Colonic mucosa (tissue), 4 donors: ENCODE results near the gene IL20RA. TPM values are rescaled to one million over a fixed set of nuclear protein-coding genes. Genes with fewer than 3 reads are reported as not detected.
"Not testable (repeated sequence)": the region's sequence is repeated elsewhere in the genome, so short reads cannot be mapped to it uniquely, and the experiment has no call there.

Source experiments
- DNase-seq: peaks from one replicate; pipeline ENCODE4 v3.0.0-alpha.2; 2020
- H3K27ac ChIP-seq: fragments of 200-600 bp; one replicate; pipeline ENCODE4 v1.8.0; 2021
- H3K27me3 ChIP-seq: fragments of 200-600 bp; one replicate; pipeline ENCODE4 v1.8.0; 2021
- H3K36me3 ChIP-seq: fragments of 200-600 bp; one replicate; pipeline ENCODE4 v1.8.0; 2021
- H3K4me1 ChIP-seq: fragments of 200-600 bp; one replicate; pipeline ENCODE4 v1.8.0; 2021; ENCODE audit warnings: mild to moderate bottlenecking
- H3K4me3 ChIP-seq: fragments of 200-600 bp; one replicate; pipeline ENCODE4 v1.8.0; 2021
- H3K9ac ChIP-seq, 2 donors: one replicate each; pipeline ENCODE4 v1.7.0; 2013; ENCODE audit warnings: control low read depth in 2 of 2, low read depth in 2 of 2, low read length in 2 of 2
- H3K9me3 ChIP-seq: fragments of 200-600 bp; one replicate; pipeline ENCODE4 v1.8.0; 2021
- CTCF ChIP-seq: fragments of 200-600 bp; IDR thresholded peaks from one replicate; pipeline ENCODE4 v1.8.0; 2022; ENCODE audit warnings: antibody characterized with exemption, mild to moderate bottlenecking
- intact Hi-C: fragments of 100-400 bp; cut with DNase I; formaldehyde crosslinking; loops from one replicate; pipeline ENCODE4 v1.14.1; 2022
- total RNA-seq, 2 donors: library from RNA; stranded (reverse); fragmentation: NEBNext Ultra II Directional in 1 of 2; extraction: Animal tissue kit (Norgen Biotek cat#: 25700) in 1 of 2; gene quantifications; one replicate each; pipeline ENCODE4 v1.2.1, GENCODE V29; 2021
- donor health status: healthy.
- donor health status: DM: no; HTN: no; CAD: no.
- donor health status: DM: no; HTN: no; CAD: no.

The IL20RA gene
- total RNA-seq, 2 donors from 2014 or later: 12.2 to 12.8 TPM

DNA sequence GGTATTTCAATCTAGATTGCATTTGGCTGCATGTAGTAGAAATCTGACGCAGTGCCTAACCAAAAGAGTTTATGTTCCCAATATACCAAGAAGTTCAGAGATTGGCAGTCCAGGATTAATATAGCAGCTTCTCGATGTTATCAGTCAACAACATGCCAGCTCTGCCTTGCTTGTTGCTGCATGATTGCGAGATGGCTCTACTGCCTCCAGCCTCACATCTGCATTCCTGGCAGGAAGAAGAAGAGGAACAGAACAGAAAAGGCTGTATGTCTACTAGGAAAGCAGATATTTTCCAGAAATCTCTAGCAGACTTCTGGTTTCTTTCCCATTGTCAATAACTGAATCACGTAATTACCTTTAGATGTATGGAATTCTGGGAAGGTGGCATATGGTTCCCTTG, 61.8 kb downstream of the IL20RA start:
- Histone ChIP-seq H3K4me1 (no peaks in the 10 kb centered on the region), H3K27ac (no peak overlapping the region), H3K9me3 (no peaks in the 10 kb centered on the region), H3K9ac (no peak overlapping the region), H3K4me3 (no peak overlapping the region), H3K27me3 (no peaks in the 10 kb centered on the region), H3K36me3 (no peaks in the 10 kb centered on the region)
- no peak for DNase-seq
- TF ChIP-seq CTCF: no peak
- intact Hi-C loops: no loop called here

- no peaks in the 10 kb centered on the region for H3K4me1 ChIP-seq
- H3K9ac ChIP-seq: no peak overlapping the region
- no peaks in the 10 kb centered on the region for H3K9me3 ChIP-seq
- intact Hi-C loops: no loop called here
- TF ChIP-seq CTCF: no peak
- no peaks in the 10 kb centered on the region for H3K27me3 ChIP-seq
- no peak overlapping the region for H3K4me3 ChIP-seq
- DNase-seq: no peak
- no peaks in the 10 kb centered on the region for H3K36me3 ChIP-seq
- H3K27ac ChIP-seq: no peak overlapping the region
Observed at GRCh38 chr6:136980070-136980469, 64.7 kb downstream of the IL20RA start.

GRCh38 chr6:136979206-136979605, 65.6 kb downstream of the IL20RA start:
- no peak for TF ChIP-seq CTCF
- Histone ChIP-seq H3K27me3 (no peaks in the 10 kb centered on the region), H3K9ac (no peak overlapping the region), H3K9me3 (no peaks in the 10 kb centered on the region), H3K4me3 (no peak overlapping the region), H3K36me3 (no peaks in the 10 kb centered on the region), H3K27ac (no peak overlapping the region), H3K4me1 (no peaks in the 10 kb centered on the region)
- no peak for DNase-seq
- intact Hi-C loops: no loop called here

- no peaks in the 10 kb centered on the region for H3K4me1 ChIP-seq
- no peak overlapping the region for H3K9ac ChIP-seq
- no peak for DNase-seq
- no peak overlapping the region for H3K27ac ChIP-seq
- TF ChIP-seq CTCF: no peak
- no peaks in the 10 kb centered on the region for H3K36me3 ChIP-seq
- intact Hi-C loops: no loop called here
- no peak overlapping the region for H3K4me3 ChIP-seq
- no peaks in the 10 kb centered on the region for H3K9me3 ChIP-seq
- H3K27me3 ChIP-seq: no peaks in the 10 kb centered on the region
Observed at GRCh38 chr6:136977075-136977474, 67.7 kb downstream of the IL20RA start.

DNA sequence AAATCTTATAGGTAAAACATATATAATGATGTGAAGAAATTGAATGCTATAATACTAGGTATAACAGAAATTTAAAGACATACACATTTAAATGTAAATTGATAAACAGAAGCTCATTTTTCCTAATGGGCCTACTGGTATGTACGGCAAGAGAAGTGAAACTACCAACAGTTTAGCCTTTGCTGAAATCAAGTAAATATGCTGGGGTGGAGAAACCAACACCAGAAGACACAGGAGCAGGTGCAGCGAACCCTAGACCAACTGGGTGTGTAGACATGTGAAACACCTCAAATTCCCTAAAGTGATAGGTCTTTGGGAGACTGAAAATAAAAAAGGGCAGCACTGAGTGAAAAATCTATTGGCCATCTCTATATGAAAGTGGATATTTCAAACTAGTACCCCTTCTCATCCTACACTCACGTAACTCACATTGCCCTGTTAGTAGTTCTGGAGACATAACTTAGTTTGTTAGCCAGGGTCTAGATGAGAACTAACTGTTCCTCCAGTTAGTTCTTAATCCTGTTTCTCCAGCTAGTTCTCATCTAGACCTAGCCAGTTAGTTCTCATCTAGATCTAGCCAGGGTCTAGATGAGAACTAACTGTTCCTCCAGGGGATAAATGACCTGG, 69.6 kb downstream of the IL20RA start:
- no peak overlapping the region for H3K27ac ChIP-seq
- no peaks in the 10 kb centered on the region for H3K9me3 ChIP-seq
- intact Hi-C loops: no loop called here
- H3K4me1 ChIP-seq: no peaks in the 10 kb centered on the region
- no peak overlapping the region for H3K9ac ChIP-seq
- DNase-seq: no peak
- H3K36me3 ChIP-seq: no peaks in the 10 kb centered on the region
- H3K4me3 ChIP-seq: no peak overlapping the region
- no peak for TF ChIP-seq CTCF
- no peaks in the 10 kb centered on the region for H3K27me3 ChIP-seq

DNA sequence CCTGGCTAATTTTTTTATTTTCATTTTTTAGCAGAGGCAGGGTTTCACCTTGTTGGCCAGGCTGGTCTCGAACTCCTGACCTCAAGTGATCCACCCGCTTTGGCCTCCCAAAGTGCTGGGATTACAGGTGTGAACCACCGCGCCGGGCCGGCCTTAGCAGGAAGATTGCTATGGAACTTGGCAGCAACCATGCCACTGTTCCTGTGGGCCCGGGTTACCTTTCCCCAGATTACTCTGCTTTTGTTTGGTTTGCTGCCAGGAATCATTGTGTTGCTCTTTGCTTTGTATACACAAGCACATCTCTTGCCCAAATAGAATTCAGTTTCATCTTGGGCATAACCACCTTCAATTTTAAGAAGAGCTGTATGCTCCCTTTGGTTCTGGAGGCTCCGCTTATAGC, 71.0 kb downstream of the IL20RA start:
- H3K36me3 ChIP-seq, H3K9me3 ChIP-seq, H3K27ac ChIP-seq, H3K27me3 ChIP-seq, DNase-seq, intact Hi-C loops, H3K4me3 ChIP-seq, H3K9ac ChIP-seq, H3K4me1 ChIP-seq: not testable (repeated sequence)
